ENCODE data around the gene ANO7.

ANO7 gene

DNA sequence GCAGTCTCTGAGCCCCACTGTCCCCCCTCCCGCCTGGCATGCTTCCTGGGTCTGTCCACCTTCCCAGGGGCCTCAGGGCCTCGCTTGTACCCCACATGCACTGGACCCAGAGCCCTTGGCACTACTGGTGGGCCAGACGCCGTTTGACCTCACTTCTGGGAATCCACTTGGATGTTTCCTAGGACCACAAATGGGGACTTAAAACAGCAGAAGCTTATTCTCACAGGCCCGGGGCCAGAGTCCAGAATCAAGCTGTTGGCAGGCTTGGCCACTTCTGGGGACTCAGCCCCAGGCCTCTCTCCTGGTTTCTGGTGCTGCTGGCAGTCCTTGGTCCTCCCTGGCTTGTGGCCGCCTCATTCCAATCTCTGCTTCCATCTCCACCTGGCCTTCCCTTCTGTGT is 19.6 kb downstream of the ANO7 start:
- DNase-seq (ENCODE audit: low read depth): no peak

- DNase-seq (ENCODE audit: low read depth): no peak
These were observed 20.8 kb downstream of the ANO7 start for GRCh38 chr2:241209271-241209670.

DNA sequence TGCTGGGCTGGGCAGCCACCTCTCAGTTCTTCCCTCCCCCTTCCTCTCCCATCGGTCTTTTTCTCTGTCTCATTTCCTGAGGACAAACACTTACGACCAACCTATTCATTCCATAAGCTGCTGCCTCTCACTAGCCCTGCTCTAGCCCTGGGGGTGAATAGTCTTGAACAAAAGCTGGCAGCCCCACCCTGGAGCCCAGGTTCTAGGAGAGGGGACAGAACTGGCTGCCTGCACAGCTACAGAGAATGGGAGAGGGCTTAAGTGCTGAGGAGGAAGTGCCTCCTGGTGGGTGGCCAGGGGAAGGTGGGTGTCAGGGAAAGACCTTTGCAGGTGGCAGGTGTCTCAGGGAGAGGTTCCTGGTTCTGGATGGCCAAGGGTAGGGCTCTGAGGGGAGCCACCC is 22.8 kb downstream of the ANO7 start:
- no peak for DNase-seq (ENCODE audit: low read depth)

DNA sequence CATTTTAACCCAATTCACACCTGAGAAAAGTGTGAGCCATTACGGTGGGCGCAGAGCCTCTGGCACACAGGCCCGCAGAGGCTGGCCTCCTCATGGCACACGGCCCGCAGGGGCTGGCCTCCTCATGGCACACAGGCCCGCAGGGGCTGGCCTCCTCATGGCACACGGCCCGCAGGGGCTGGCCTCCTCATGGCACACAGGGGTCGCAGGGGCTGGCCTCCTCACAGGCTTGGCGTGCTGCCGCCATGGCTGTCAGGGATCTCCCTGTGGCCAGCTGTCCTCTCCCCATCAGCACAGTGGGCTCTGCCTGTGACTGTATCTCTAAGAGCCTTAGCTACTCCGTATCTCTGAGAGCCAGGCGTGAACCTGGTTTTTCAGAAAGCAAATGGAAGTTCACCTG is 24.6 kb downstream of the ANO7 start:
- no peak for DNase-seq (ENCODE audit: low read depth)

DNA sequence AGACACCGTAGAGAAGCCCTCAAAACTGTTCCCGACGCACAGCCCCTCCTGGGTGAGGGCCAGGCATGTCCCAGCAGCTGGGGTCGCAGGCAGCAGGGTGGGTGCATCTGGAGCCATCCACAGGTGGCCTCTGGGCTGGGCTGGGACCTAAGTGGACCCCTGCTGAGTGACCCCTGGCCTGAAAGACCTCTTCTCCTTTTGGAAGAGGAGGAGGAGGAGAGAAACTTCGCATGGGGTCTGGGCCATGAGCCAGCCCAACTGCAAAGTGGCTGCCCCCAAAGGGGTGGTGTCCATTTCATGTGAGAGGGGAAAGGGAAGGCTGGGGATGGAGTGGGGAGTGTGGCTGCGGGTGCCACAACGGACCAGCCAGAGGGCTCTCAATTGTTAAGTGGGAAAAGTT is 25.1 kb downstream of the ANO7 start:
- no peak for DNase-seq (ENCODE audit: low read depth)

DNA sequence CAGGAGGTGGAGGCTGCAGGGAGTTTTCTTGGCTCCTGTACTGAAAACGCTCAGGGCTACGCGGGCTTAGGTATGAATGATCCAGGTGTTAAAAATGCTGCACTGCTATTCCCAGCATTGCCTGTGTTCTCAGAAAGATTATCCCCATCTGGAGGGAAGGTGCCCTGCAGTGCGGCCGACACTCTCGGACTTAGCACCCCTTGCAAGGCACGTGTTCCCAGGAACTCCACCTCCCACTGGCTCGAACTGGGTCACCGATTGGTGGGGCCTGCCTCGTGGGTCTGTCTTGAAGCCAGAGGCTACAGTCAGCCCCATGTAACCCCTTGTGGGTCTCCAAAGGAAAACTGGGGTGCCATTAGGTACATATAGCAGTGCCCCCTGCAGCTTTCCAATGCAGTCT is 25.7 kb downstream of the ANO7 start:
- no peak for DNase-seq (ENCODE audit: low read depth)

GRCh38 chr2:241214766-241215165 is 26.3 kb downstream of the ANO7 start:
- no peak for DNase-seq (ENCODE audit: low read depth)

DNA sequence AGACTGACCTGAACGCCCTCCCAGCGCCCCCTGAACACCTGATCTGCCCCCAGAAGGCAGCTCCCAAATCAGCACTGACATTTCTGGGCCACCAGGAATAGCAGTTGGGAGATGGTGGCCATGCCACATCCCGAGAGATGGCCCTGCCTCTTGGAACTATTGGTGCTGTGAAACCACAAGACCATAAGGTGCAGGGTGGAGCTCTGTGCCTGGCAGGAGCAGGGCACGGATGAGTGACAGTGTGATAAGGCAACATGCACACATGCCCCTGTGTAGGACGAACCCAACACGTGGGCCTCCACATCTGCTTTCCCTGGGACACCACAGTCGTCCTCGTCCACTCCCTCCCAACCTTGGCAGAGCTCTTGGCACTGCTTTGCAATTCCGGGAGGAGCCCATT is 26.9 kb downstream of the ANO7 start:
- DNase-seq (ENCODE audit: low read depth): no peak

GRCh38 chr2:241216211-241216761 is 27.8 kb downstream of the ANO7 start:
- DNase-seq (ENCODE audit: low read depth): no peak

GRCh38 chr2:241217320-241218031 is 29.0 kb downstream of the ANO7 start:
- DNase-seq (ENCODE audit: low read depth): no peak

- no peak for DNase-seq (ENCODE audit: low read depth)
These were observed 29.9 kb downstream of the ANO7 start for GRCh38 chr2:241218131-241219029.

GRCh38 chr2:241219030-241219382 is 30.5 kb downstream of the ANO7 start:
- no peak for DNase-seq (ENCODE audit: low read depth)

DNA sequence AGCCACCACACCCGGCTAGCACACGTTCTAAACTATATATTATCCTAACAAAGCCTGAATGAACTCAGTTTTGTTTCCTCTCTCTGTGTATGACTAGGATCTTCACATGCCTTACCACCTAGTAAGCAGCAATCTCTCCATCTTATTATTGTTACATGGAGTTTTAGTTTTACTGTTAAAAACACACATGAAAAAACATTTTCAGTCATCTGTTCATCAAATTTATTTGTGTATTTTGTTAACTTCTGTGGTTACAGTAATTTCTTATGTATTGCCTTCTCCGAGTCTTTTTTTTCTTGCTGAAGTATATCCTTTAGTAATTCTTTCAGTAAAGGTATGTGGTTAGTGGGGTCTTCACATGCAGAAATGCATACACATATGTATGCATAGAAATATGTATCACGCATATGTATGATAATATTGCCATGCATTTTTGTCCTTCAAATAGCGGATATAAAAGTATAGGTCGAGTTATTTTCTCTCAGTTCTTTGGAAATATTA is 31.4 kb downstream of the ANO7 start:
- no peak for DNase-seq (ENCODE audit: low read depth)

- no peak for DNase-seq (ENCODE audit: low read depth)
These were observed 34.9 kb downstream of the ANO7 start for GRCh38 chr2:241223211-241224017.

DNA sequence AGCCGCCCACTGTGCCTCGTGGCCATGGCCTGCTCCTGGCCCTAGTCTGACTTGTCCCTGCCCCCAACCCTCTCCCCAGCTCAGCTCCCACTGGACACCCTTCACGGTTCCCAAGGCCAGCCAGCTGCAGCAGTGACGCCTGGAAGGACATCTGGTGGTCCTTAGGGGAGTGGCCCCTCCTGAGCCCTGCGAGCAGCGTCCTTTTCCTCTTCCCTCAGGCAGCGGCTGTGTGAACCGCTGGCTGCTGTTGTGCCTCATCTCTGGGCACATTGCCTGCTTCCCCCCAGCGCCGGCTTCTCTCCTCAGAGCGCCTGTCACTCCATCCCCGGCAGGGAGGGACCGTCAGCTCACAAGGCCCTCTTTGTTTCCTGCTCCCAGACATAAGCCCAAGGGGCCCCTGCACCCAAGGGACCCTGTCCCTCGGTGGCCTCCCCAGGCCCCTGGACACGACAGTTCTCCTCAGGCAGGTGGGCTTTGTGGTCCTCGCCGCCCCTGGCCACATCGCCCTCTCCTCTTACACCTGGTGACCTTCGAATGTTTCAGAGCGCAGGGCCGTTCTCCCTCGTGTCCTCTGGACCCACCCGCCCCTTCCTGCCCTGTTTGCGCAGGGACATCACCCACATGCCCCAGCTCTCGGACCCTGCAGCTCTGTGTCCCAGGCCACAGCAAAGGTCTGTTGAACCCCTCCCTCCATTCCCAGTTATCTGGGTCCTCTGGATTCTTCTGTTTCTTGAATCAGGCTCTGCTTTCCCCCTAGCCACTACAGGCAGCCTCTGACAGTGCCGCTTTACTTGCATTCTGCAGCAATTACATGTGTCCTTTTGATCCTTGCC is 35.8 kb downstream of the ANO7 start:
- no peak for DNase-seq (ENCODE audit: low read depth)

DNA sequence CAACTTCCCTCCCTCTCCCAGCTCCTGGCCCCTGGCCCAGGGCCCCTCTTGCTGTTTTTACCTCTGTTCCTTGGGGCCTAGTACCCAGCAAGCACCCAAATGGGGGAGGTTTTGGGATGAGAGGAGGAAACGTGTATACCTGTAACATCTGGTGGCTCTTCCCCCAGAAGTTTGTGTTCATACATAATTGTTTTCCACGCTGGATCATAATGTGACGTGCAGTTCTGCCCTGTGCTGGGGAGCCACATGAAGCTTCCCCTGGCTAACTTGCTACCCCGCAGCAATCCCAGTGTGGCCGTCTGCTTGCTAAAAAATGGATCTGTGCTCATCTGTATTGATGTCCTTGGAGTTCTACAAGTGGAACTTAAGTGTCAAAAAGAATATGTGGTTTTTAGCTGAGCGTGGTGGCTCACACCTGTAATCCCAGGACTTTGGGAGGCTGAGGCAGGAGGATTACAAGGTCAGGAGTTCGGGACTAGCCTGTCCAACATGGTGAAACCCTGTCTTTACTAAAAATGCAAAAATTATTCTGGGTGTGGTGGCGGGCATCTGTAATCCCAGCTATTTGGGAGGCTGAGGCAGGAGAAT is 36.5 kb downstream of the ANO7 start:
- DNase-seq (ENCODE audit: low read depth): no peak

DNA sequence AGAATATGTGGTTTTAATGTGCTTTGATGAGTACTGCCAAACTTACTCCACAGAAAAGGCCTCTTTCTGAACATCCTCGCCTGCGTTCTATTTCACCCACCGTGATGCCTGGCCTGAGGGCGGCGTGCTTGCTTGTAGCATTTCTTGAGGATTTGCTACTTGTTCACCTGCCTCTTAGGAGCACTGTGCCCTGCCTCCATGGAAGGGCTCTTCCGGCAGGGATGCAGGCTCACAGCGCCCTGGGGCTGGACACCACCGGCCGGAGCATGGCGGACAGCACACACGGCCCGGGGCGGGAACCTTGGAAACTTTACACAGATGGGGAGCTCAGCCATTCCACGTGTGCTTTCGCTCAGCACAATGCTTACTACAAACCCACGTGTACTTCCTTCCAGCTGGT is 37.1 kb downstream of the ANO7 start:
- no peak for DNase-seq (ENCODE audit: low read depth)

DNA sequence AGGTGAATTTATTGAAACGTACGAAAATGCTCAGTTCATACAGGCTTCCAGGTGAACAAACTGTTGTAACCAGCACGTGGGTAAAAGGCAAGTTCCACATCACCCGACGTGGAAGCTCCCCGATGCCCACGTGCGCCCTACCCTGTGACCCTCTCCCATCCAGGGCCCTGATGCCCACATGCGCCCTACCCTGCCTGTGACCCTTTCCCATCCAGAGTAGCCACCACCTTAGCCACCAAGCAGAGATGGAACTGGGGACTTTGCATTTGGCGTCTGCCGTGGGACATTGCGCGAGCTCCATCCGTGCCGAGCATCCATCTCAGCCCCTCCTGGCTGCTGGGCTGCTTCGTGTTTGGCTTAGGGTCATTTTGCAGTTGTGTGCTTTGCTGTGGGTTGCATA is 37.5 kb downstream of the ANO7 start:
- no peak for DNase-seq (ENCODE audit: low read depth)

- no peak for DNase-seq (ENCODE audit: low read depth)
These were observed 38.5 kb downstream of the ANO7 start for GRCh38 chr2:241226723-241227572.

- DNase-seq (ENCODE audit: low read depth): no peak
These were observed 39.1 kb downstream of the ANO7 start for GRCh38 chr2:241227594-241227993.

Data from GM04504 (cell line).